ENCODE data around the gene TLE1.
"Not testable (repeated sequence)": the region's sequence is repeated elsewhere in the genome, so short reads cannot be mapped to it uniquely, and the experiment has no call there.

Gene TLE1

GRCh38 chr9:81621785-81622259, 67.5 kb downstream of the TLE1 start:
- no peak for DNase-seq

- no peak for DNase-seq
These were observed 68.2 kb downstream of the TLE1 start for GRCh38 chr9:81621118-81621517.

GRCh38 chr9:81620002-81620390, 69.4 kb downstream of the TLE1 start:
- DNase-seq: no peak

- no peak for DNase-seq
These were observed 69.9 kb downstream of the TLE1 start for GRCh38 chr9:81619353-81620001.

GRCh38 chr9:81618923-81619322, 70.4 kb downstream of the TLE1 start:
- no peak for DNase-seq

GRCh38 chr9:81616141-81616540, 73.2 kb downstream of the TLE1 start:
- no peak for DNase-seq

GRCh38 chr9:81614335-81614734, 75.0 kb downstream of the TLE1 start:
- no peak for DNase-seq

- DNase-seq: no peak
These were observed 76.1 kb downstream of the TLE1 start for GRCh38 chr9:81613002-81613812.

GRCh38 chr9:81611664-81612063, 77.7 kb downstream of the TLE1 start:
- DNase-seq: no peak

- DNase-seq: no peak
These were observed 78.6 kb downstream of the TLE1 start for GRCh38 chr9:81610740-81611107.

- no peak for DNase-seq
These were observed 79.3 kb downstream of the TLE1 start for GRCh38 chr9:81609782-81610739.

- no peak for DNase-seq
These were observed 81.1 kb downstream of the TLE1 start for GRCh38 chr9:81608289-81608657.

- no peak for DNase-seq
These were observed 81.6 kb downstream of the TLE1 start for GRCh38 chr9:81607593-81608288.

- DNase-seq: not testable (repeated sequence)
These were observed 83.1 kb downstream of the TLE1 start for GRCh38 chr9:81606261-81606660.

- no peak for DNase-seq
These were observed 84.1 kb downstream of the TLE1 start for GRCh38 chr9:81605170-81605670.

- DNase-seq: no peak
These were observed 84.8 kb downstream of the TLE1 start for GRCh38 chr9:81604306-81605169.

GRCh38 chr9:81602887-81603680, 86.3 kb downstream of the TLE1 start:
- no peak for DNase-seq

- DNase-seq: no peak
These were observed 87.4 kb downstream of the TLE1 start for GRCh38 chr9:81601639-81602623.

GRCh38 chr9:81600631-81601030, 88.7 kb downstream of the TLE1 start:
- no peak for DNase-seq
